OCI-LY1 (cell line): ENCODE data around the gene XPO6.

ENCODE experiments used
- H2AFZ ChIP-seq: fragments of 200-600 bp; sonication (generic), shearing (Covaris generic); 2 replicates; pipeline ENCODE4 v1.6.0; 2014; ENCODE audit warnings: antibody characterized with exemption, mild to moderate bottlenecking, low read length
- H3F3A ChIP-seq: fragments of 200-600 bp; sonication (generic), shearing (Covaris generic); 2 replicates; pipeline ENCODE4 v1.6.0; 2014; ENCODE audit warnings: mild to moderate bottlenecking, antibody characterized with exemption, low read length, moderate library complexity; ENCODE audit not compliant: insufficient read depth
- H3K27ac ChIP-seq: fragments of 200-600 bp; sonication (generic); 2 replicates; pipeline ENCODE4 v1.5.1; 2014; ENCODE audit warnings: low read length, mixed run types, mild to moderate bottlenecking, low read depth; ENCODE audit not compliant: poor library complexity, severe bottlenecking
- H3K27me3 ChIP-seq: fragments of 200-600 bp; sonication (generic); 2 replicates; pipeline ENCODE4 v1.6.0; 2014; ENCODE audit warnings: antibody characterized with exemption, mild to moderate bottlenecking, low read length, moderate library complexity; ENCODE audit not compliant: insufficient read depth
- H3K36me3 ChIP-seq: fragments of 200-600 bp; sonication (generic); 2 replicates; pipeline ENCODE4 v1.6.1; 2014; ENCODE audit warnings: mild to moderate bottlenecking, antibody characterized with exemption, low read length, moderate library complexity, mixed read lengths; ENCODE audit not compliant: insufficient read depth
- H3K4me1 ChIP-seq: fragments of 200-600 bp; sonication (generic); 2 replicates; pipeline ENCODE4 v1.5.1; 2014; ENCODE audit warnings: mild to moderate bottlenecking, low read length, moderate library complexity; ENCODE audit not compliant: insufficient read depth, severe bottlenecking
- H3K4me2 ChIP-seq: fragments of 200-600 bp; sonication (generic), shearing (Covaris generic); 2 replicates; pipeline ENCODE4 v1.6.1; 2014; ENCODE audit warnings: low read length
- H3K4me3 ChIP-seq: fragments of 200-600 bp; sonication (generic); 2 replicates; pipeline ENCODE4 v1.5.1; 2014; ENCODE audit warnings: low read length, low read depth, mild to moderate bottlenecking, mixed read lengths; ENCODE audit not compliant: poor library complexity, severe bottlenecking
- H3K79me2 ChIP-seq: fragments of 200-600 bp; shearing (Covaris generic); 2 replicates; pipeline ENCODE4 v1.6.1; 2016; ENCODE audit warnings: mixed run types, low read length, mixed read lengths; ENCODE audit not compliant: insufficient read depth
- H3K9ac ChIP-seq: fragments of 200-600 bp; sonication (generic), shearing (Covaris generic); 2 replicates; pipeline ENCODE4 v1.6.1; 2014; ENCODE audit warnings: mild to moderate bottlenecking, low read length, mixed read lengths
- H3K9me2 ChIP-seq: fragments of 200-600 bp; sonication (generic), shearing (Covaris generic); 2 replicates; pipeline ENCODE4 v1.6.1; 2014; ENCODE audit warnings: low read depth, mild to moderate bottlenecking, low read length, mixed read lengths
- H3K9me3 ChIP-seq: fragments of 200-600 bp; shearing (Covaris generic); 2 replicates; pipeline ENCODE4 v1.6.1; 2014; ENCODE audit warnings: low read length, mixed read lengths
- H4K20me1 ChIP-seq: fragments of 200-600 bp; sonication (generic), shearing (Covaris generic); 2 replicates; pipeline ENCODE4 v1.6.0; 2016; ENCODE audit warnings: mild to moderate bottlenecking, low read length; ENCODE audit not compliant: insufficient read depth
- EZH2 ChIP-seq: fragments of 200-600 bp; sonication (generic), shearing (Covaris generic); IDR thresholded peaks from 2 replicates; pipeline ENCODE4 v1.8.0; 2017; ENCODE audit warnings: borderline replicate concordance, mixed run types, mild to moderate bottlenecking, antibody characterized with exemption, low read length, moderate library complexity, mixed read lengths
- TF ChIP-seq, protein P1 (sequence below): fragments of 200-600 bp; sonication (generic), shearing (Covaris generic); IDR thresholded peaks from 2 replicates; pipeline ENCODE4 v1.5.1; 2017; ENCODE audit warnings: mild to moderate bottlenecking, antibody characterized with exemption, low read length, moderate library complexity, mixed read lengths

Gene XPO6

DNA sequence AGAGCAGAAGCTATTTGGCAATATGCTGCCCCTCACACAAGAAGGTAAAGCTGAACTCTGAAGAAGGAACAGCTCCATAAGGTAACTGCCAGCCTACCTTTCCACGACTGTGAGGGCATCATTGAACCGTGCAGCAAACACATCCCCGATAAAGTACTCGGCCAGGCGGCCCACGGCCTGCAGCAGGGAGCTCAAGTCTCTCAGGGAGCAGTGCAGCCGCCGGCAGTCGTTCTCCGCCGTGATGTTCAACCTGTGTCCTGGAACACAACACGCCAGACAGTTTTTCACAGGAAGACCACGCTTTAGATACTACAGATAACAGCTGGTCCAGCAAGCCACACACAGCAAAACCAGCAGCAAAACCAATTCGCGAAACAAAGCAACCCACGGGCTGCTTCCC, 86.2 kb downstream of the XPO6 start:
- no peak for TF ChIP-seq EZH2
- TF ChIP-seq, protein P1, sequence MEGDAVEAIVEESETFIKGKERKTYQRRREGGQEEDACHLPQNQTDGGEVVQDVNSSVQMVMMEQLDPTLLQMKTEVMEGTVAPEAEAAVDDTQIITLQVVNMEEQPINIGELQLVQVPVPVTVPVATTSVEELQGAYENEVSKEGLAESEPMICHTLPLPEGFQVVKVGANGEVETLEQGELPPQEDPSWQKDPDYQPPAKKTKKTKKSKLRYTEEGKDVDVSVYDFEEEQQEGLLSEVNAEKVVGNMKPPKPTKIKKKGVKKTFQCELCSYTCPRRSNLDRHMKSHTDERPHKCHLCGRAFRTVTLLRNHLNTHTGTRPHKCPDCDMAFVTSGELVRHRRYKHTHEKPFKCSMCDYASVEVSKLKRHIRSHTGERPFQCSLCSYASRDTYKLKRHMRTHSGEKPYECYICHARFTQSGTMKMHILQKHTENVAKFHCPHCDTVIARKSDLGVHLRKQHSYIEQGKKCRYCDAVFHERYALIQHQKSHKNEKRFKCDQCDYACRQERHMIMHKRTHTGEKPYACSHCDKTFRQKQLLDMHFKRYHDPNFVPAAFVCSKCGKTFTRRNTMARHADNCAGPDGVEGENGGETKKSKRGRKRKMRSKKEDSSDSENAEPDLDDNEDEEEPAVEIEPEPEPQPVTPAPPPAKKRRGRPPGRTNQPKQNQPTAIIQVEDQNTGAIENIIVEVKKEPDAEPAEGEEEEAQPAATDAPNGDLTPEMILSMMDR: no peak
- H3K27me3 ChIP-seq: no peaks in the 10 kb centered on the region
- H3K9me2 ChIP-seq: no peaks in the 10 kb centered on the region
- H3K4me2 ChIP-seq: no peak overlapping the region
- H3K4me3 ChIP-seq: no peak overlapping the region
- no peaks in the 10 kb centered on the region for H3F3A ChIP-seq
- H3K27ac ChIP-seq: no peak overlapping the region
- no peaks in the 10 kb centered on the region for H3K79me2 ChIP-seq
- no peak overlapping the region for H3K9ac ChIP-seq
- H2AFZ ChIP-seq: no peak overlapping the region
- H3K36me3 ChIP-seq: peaks cover 98% of the 10 kb centered on the region
- no peaks in the 10 kb centered on the region for H4K20me1 ChIP-seq
- no peaks in the 10 kb centered on the region for H3K9me3 ChIP-seq
- no peaks in the 10 kb centered on the region for H3K4me1 ChIP-seq

DNA sequence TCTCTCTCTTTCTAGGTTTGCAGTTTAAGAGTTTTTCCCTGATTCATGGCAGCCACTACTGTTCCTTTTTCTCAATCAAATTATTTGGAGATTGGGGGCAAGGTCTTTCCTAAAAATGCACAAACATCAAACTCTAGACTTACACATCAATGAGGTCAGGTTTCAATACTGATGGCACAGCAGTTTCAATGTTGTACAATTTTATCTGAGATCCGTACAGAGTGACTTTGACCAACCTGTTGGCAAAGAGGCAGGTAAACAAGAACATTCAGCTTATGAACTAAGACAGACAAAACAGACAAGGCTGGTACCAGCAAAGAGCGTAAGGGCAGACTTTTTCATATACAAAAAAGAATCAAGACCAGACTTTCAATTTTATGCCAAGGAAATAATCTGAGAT, 90.2 kb downstream of the XPO6 start:
- no peak overlapping the region for H3K27ac ChIP-seq
- no peaks in the 10 kb centered on the region for H3K9me2 ChIP-seq
- no peak overlapping the region for H3K4me2 ChIP-seq
- no peak overlapping the region for H3K9ac ChIP-seq
- no peaks in the 10 kb centered on the region for H3K4me1 ChIP-seq
- H3K27me3 ChIP-seq: no peaks in the 10 kb centered on the region
- TF ChIP-seq EZH2: no peak
- TF ChIP-seq, protein P1: no peak
- H3K79me2 ChIP-seq: no peaks in the 10 kb centered on the region
- H3K9me3 ChIP-seq: no peaks in the 10 kb centered on the region
- H4K20me1 ChIP-seq: no peaks in the 10 kb centered on the region
- H3F3A ChIP-seq: no peaks in the 10 kb centered on the region
- H2AFZ ChIP-seq: no peak overlapping the region
- peaks cover 97% of the 10 kb centered on the region for H3K36me3 ChIP-seq
- no peak overlapping the region for H3K4me3 ChIP-seq

DNA sequence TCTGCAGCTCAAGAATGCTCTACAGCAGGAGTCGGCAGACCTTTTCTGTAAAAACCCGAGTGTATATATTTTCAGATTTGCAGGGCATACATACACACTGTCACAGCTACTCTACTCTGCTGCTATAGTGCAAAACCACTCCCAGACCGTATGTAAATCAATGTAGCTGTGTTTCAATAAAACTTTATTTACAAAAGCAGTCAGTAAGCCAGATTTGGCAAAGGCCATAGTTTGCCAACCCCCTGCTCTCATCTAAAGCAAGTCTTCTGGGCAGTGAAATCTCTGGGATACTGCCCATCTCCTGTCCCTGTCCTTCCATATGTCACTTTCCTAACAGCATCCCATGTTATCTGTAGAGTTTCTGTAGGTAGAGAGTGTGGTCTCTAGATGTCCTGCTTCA, 91.0 kb downstream of the XPO6 start:
- TF ChIP-seq, protein P1: no peak
- no peak for TF ChIP-seq EZH2
- no peak overlapping the region for H3K9ac ChIP-seq
- H3K27ac ChIP-seq: no peak overlapping the region
- H3K4me3 ChIP-seq: no peak overlapping the region
- no peaks in the 10 kb centered on the region for H3K9me2 ChIP-seq
- H4K20me1 ChIP-seq: no peaks in the 10 kb centered on the region
- H3K36me3 ChIP-seq: peaks cover 96% of the 10 kb centered on the region
- no peak overlapping the region for H2AFZ ChIP-seq
- no peaks in the 10 kb centered on the region for H3K9me3 ChIP-seq
- H3K4me2 ChIP-seq: no peak overlapping the region
- H3K4me1 ChIP-seq: no peaks in the 10 kb centered on the region
- no peaks in the 10 kb centered on the region for H3F3A ChIP-seq
- H3K27me3 ChIP-seq: no peaks in the 10 kb centered on the region
- H3K79me2 ChIP-seq: no peaks in the 10 kb centered on the region
